ENCODE results near the gene TICRR. TPM values are rescaled to one million over a fixed set of nuclear protein-coding genes. Genes with fewer than 3 reads are reported as not detected.

Gene TICRR
- total RNA-seq, 1 experiment from 2014 or later: 24.1 TPM

DNA sequence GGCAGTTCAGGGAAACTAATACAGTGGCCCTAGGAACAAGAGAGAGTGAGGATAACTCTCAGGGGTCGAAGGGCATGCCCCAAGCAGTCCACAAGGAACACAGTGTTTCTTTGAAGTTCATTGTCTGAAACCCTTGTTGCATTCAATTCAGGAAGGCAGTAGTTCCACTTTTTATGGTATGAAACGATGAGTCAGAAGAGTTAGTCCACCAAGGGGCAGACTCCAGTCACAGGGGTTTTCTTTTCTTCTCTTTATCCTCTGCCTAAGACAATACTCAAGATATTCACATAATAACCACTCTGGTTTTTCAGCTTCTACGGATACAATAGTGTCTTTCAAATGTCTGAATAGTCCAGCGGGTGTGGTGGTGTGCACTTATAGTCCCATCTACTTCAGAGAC is 23.7 kb upstream of the TICRR start:
- Mint-ChIP-seq H3K4me3 (ENCODE audit: unreplicated experiment) (no peak overlapping the region), H3K27me3 (ENCODE audit: insufficient read depth, unreplicated experiment) (peaks cover 2% of the 10 kb centered on the region), H3K27ac (ENCODE audit: unreplicated experiment) (no peak overlapping the region), H3K4me1 (ENCODE audit: low read depth, unreplicated experiment) (no peaks in the 10 kb centered on the region), H3K9me3 (ENCODE audit: unreplicated experiment) (no peaks in the 10 kb centered on the region), H3K36me3 (ENCODE audit: insufficient read depth, unreplicated experiment) (no peaks in the 10 kb centered on the region)
- POLR2A ChIA-PET: no interaction called here
- Histone ChIP-seq H3K36me3 (ENCODE audit: control insufficient read depth, insufficient read depth, low read length) (no peaks in the 10 kb centered on the region), H3K4me3 (ENCODE audit: low read depth, low read length) (no peak overlapping the region), H3K4me1 (peaks cover 8% of the 10 kb centered on the region; the same call in 1 of the 2 replicates), H3K27me3 (replicated peaks; ENCODE audit: control insufficient read depth, insufficient read depth, low read length) (no peaks in the 10 kb centered on the region), H3K9me3 (no peaks in the 10 kb centered on the region)
- CTCF ChIA-PET: interaction anchor here (0.6 kb wide), 1 partner anchor 72 kb away, joined by 3 read pairs; no protein-coding TSS in a partner anchor
- no TSS peak for BruUV-seq (replicated peaks)
- intact Hi-C loops (cut with micrococcal nuclease; ENCODE audit: unreplicated experiment): no loop called here
- TF ChIP-seq, protein P1, sequence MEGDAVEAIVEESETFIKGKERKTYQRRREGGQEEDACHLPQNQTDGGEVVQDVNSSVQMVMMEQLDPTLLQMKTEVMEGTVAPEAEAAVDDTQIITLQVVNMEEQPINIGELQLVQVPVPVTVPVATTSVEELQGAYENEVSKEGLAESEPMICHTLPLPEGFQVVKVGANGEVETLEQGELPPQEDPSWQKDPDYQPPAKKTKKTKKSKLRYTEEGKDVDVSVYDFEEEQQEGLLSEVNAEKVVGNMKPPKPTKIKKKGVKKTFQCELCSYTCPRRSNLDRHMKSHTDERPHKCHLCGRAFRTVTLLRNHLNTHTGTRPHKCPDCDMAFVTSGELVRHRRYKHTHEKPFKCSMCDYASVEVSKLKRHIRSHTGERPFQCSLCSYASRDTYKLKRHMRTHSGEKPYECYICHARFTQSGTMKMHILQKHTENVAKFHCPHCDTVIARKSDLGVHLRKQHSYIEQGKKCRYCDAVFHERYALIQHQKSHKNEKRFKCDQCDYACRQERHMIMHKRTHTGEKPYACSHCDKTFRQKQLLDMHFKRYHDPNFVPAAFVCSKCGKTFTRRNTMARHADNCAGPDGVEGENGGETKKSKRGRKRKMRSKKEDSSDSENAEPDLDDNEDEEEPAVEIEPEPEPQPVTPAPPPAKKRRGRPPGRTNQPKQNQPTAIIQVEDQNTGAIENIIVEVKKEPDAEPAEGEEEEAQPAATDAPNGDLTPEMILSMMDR (IDR thresholded peaks at IDR 0.05; ENCODE audit: insufficient read depth in 1 of 2, low read depth in 1 of 2, low read length in 1 of 2, severe bottlenecking in 1 of 2, unreplicated experiment in 1 of 2): no peak
- no peak for DNase-seq

GRCh38 chr15:89553632-89554031 is 21.6 kb upstream of the TICRR start:
- DNase-seq: no peak
- no peak overlapping the region for H3K27ac Mint-ChIP-seq (ENCODE audit: unreplicated experiment)
- H3K27me3 ChIP-seq (replicated peaks; ENCODE audit: control insufficient read depth, insufficient read depth, low read length): no peaks in the 10 kb centered on the region
- H3K36me3 Mint-ChIP-seq (ENCODE audit: insufficient read depth, unreplicated experiment): no peaks in the 10 kb centered on the region
- no peaks in the 10 kb centered on the region for H3K9me3 Mint-ChIP-seq (ENCODE audit: unreplicated experiment)
- no peaks in the 10 kb centered on the region for H3K9me3 ChIP-seq
- no TSS peak for BruUV-seq (replicated peaks)
- no peaks in the 10 kb centered on the region for H3K4me1 Mint-ChIP-seq (ENCODE audit: low read depth, unreplicated experiment)
- no peaks in the 10 kb centered on the region for H3K27me3 Mint-ChIP-seq (ENCODE audit: insufficient read depth, unreplicated experiment)
- no peak overlapping the region for H3K4me3 Mint-ChIP-seq (ENCODE audit: unreplicated experiment)
- CTCF ChIA-PET: interaction anchor here (0.6 kb wide), 1 partner anchor 169 kb away, joined by 5 read pairs; no protein-coding TSS in a partner anchor
- H3K4me3 ChIP-seq (ENCODE audit: low read depth, low read length): no peak overlapping the region
- TF ChIP-seq, protein P1 (IDR thresholded peaks at IDR 0.05; ENCODE audit: insufficient read depth in 1 of 2, low read depth in 1 of 2, low read length in 1 of 2, severe bottlenecking in 1 of 2, unreplicated experiment in 1 of 2): no peak
- POLR2A ChIA-PET: no interaction called here
- H3K4me1 ChIP-seq: peaks cover 8% of the 10 kb centered on the region; the same call in 1 of the 2 replicates
- intact Hi-C loops (cut with micrococcal nuclease; ENCODE audit: unreplicated experiment): no loop called here
- H3K36me3 ChIP-seq (ENCODE audit: control insufficient read depth, insufficient read depth, low read length): no peaks in the 10 kb centered on the region

DNA sequence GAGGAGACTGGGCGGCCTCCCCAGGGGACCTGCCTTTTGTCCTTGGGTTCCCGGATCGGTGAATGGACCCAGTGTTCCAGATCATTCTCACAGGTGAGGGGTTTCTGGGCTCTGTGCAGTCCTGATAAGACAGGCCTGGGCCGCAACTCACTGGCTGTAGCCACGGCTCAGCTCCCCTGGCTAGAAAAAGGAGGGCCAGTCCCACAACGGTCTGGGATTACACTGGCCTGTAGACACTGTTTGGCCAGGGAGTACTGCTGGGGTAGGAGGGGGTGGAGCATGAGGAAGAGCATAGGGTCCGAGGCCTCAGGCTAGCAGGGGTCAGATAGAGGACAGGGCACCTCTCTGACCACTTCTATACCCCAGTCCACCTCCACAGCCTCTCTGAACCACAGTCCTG is 21.0 kb upstream of the TICRR start:
- TF ChIP-seq, protein P1 (IDR thresholded peaks at IDR 0.05; ENCODE audit: insufficient read depth in 1 of 2, low read depth in 1 of 2, low read length in 1 of 2, severe bottlenecking in 1 of 2, unreplicated experiment in 1 of 2): no peak
- no peaks in the 10 kb centered on the region for H3K9me3 ChIP-seq
- ChIA-PET CTCF (interaction anchor here (0.9 kb wide), 1 partner anchor 64 kb away, joined by 3 read pairs; no protein-coding TSS in a partner anchor), POLR2A (no interaction called here)
- H3K36me3 ChIP-seq (ENCODE audit: control insufficient read depth, insufficient read depth, low read length): no peaks in the 10 kb centered on the region
- Mint-ChIP-seq H3K4me1 (ENCODE audit: low read depth, unreplicated experiment) (no peaks in the 10 kb centered on the region), H3K36me3 (ENCODE audit: insufficient read depth, unreplicated experiment) (no peaks in the 10 kb centered on the region), H3K27ac (ENCODE audit: unreplicated experiment) (no peak overlapping the region), H3K9me3 (ENCODE audit: unreplicated experiment) (no peaks in the 10 kb centered on the region), H3K4me3 (ENCODE audit: unreplicated experiment) (no peak overlapping the region), H3K27me3 (ENCODE audit: insufficient read depth, unreplicated experiment) (no peaks in the 10 kb centered on the region)
- no peaks in the 10 kb centered on the region for H3K27me3 ChIP-seq (replicated peaks; ENCODE audit: control insufficient read depth, insufficient read depth, low read length)
- no peak overlapping the region for H3K4me3 ChIP-seq (ENCODE audit: low read depth, low read length)
- peaks cover 8% of the 10 kb centered on the region; the same call in 1 of the 2 replicates for H3K4me1 ChIP-seq
- intact Hi-C loops (cut with micrococcal nuclease; ENCODE audit: unreplicated experiment): no loop called here
- no TSS peak for BruUV-seq (replicated peaks)
- DNase-seq: no peak

Data from Caco-2 (cell line).